Vagina (tissue), 1 donor: ENCODE data around the gene ATP6V0B. TPM values are rescaled to one million over a fixed set of nuclear protein-coding genes. Genes with fewer than 3 reads are reported as not detected.

Source experiments
- total RNA-seq: library from RNA; depleted of rRNA; stranded (reverse); fragments of >200 nt; gene quantifications from one replicate; pipeline ENCODE4 v1.2.3, GENCODE V29; 2016

ATP6V0B gene
- total RNA-seq, 1 donor from 2014 or later, result 71.5 TPM

Other genes starting within 250 kb of the ATP6V0B start
- 17.4 TPM for gene ARTN, start 41.2 kb upstream of the ATP6V0B start, total RNA-seq
- 34.6 TPM for gene IPO13, start 28.0 kb upstream of the ATP6V0B start, total RNA-seq
- 15.2 TPM for gene DPH2, start 5.0 kb upstream of the ATP6V0B start, total RNA-seq
- 31.4 TPM for gene B4GALT2, start 4.2 kb downstream of the ATP6V0B start, total RNA-seq
- gene CCDC24, start 16.6 kb downstream of the ATP6V0B start, total RNA-seq, result 14.5 TPM
- 24.3 TPM for gene SLC6A9, start 56.5 kb downstream of the ATP6V0B start, total RNA-seq
- gene KLF17, start 143.9 kb downstream of the ATP6V0B start, total RNA-seq, result 0.25 TPM
- not detected for gene KLF18, start 166.7 kb downstream of the ATP6V0B start, total RNA-seq
- 52.3 TPM for gene DMAP1, start 238.5 kb downstream of the ATP6V0B start, total RNA-seq